Left renal pelvis (tissue), 4 donors: ENCODE data around the gene RNU6-9. TPM values are rescaled to one million over a fixed set of nuclear protein-coding genes. Genes with fewer than 3 reads are reported as not detected.

Experiments
- DNase-seq, 4 donors: peaks; one replicate each; pipeline ENCODE4 v3.0.0-alpha.2; 2013; ENCODE audit warnings: low read depth in 4 of 4, low spot score in 3 of 4
- polyA plus RNA-seq, 4 donors: library from polyadenylated mRNA; unstranded; fragments of 120-200 nt; gene quantifications; one replicate each; pipeline ENCODE4 v1.2.1, GENCODE V29; 2013; ENCODE audit not compliant: insufficient read length in 4 of 4

Gene RNU6-9
- polyA plus RNA-seq, 4 donors = not detected

GRCh38 chr19:896434-896833 lies 3.1 kb downstream of the RNU6-9 start:
- no peak for DNase-seq

GRCh38 chr19:896999-897398 lies 3.7 kb downstream of the RNU6-9 start:
- DNase-seq = no peak

GRCh38 chr19:897442-898039 lies 4.3 kb downstream of the RNU6-9 start:
- no peak for DNase-seq

- DNase-seq = peak in 1 of 4 donors; percentile 79
These were observed 5.4 kb downstream of the RNU6-9 start for GRCh38 chr19:898663-899062.

- DNase-seq = no peak
These were observed 6.2 kb downstream of the RNU6-9 start for GRCh38 chr19:899336-900042.

GRCh38 chr19:900043-900301 lies 6.7 kb downstream of the RNU6-9 start:
- no peak for DNase-seq

- DNase-seq = no peak
These were observed 7.2 kb downstream of the RNU6-9 start for GRCh38 chr19:900302-901111.

- DNase-seq = no peak
These were observed 8.2 kb downstream of the RNU6-9 start for GRCh38 chr19:901216-902092.

- no peak for DNase-seq
These were observed 8.7 kb downstream of the RNU6-9 start for GRCh38 chr19:902093-902370.

GRCh38 chr19:902446-903226 lies 9.4 kb downstream of the RNU6-9 start:
- no peak for DNase-seq

GRCh38 chr19:903266-903797 lies 10.0 kb downstream of the RNU6-9 start:
- no peak for DNase-seq

GRCh38 chr19:904545-904944 lies 11.3 kb downstream of the RNU6-9 start:
- DNase-seq = no peak

GRCh38 chr19:906480-906879 lies 13.2 kb downstream of the RNU6-9 start:
- DNase-seq = no peak

GRCh38 chr19:907183-907853 lies 14.0 kb downstream of the RNU6-9 start:
- no peak for DNase-seq

GRCh38 chr19:911197-912033 lies 18.1 kb downstream of the RNU6-9 start:
- DNase-seq = no peak

GRCh38 chr19:912181-913079 lies 19.1 kb downstream of the RNU6-9 start:
- no peak for DNase-seq

GRCh38 chr19:913080-913748 lies 19.9 kb downstream of the RNU6-9 start, which contains the start of gene R3HDM4:
TSS of gene R3HDM4 (minus strand) at chr19:913219. CDS start at chr19:913157, 62 bp downstream.
- no peak for DNase-seq
